Choroid plexus epithelial cell (primary cell): ENCODE measurements around the gene CRACR2B.

Source experiments
- DNase-seq: peaks from one replicate; pipeline ENCODE4 v3.0.0-alpha.2; 2010; ENCODE audit warnings: low read depth
- H3K4me3 ChIP-seq: 2 replicates; pipeline ENCODE4 v1.5.1; 2011; ENCODE audit warnings: low read depth, mild to moderate bottlenecking, control low read depth, low read length, moderate library complexity
- TF ChIP-seq, protein P1 (sequence below): conservative IDR thresholded peaks from 2 replicates; pipeline ENCODE4 v1.5.1; 2011; ENCODE audit warnings: low read depth, mild to moderate bottlenecking, control low read depth, inconsistent platforms, low read length, moderate library complexity

CRACR2B gene

GRCh38 chr11:865462-866430 lies 38.0 kb downstream of the CRACR2B start:
- no peak for DNase-seq
- TF ChIP-seq, protein P1, sequence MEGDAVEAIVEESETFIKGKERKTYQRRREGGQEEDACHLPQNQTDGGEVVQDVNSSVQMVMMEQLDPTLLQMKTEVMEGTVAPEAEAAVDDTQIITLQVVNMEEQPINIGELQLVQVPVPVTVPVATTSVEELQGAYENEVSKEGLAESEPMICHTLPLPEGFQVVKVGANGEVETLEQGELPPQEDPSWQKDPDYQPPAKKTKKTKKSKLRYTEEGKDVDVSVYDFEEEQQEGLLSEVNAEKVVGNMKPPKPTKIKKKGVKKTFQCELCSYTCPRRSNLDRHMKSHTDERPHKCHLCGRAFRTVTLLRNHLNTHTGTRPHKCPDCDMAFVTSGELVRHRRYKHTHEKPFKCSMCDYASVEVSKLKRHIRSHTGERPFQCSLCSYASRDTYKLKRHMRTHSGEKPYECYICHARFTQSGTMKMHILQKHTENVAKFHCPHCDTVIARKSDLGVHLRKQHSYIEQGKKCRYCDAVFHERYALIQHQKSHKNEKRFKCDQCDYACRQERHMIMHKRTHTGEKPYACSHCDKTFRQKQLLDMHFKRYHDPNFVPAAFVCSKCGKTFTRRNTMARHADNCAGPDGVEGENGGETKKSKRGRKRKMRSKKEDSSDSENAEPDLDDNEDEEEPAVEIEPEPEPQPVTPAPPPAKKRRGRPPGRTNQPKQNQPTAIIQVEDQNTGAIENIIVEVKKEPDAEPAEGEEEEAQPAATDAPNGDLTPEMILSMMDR, result no peak
- H3K4me3 ChIP-seq, result no peak overlapping the region

GRCh38 chr11:866481-866880 lies 38.8 kb downstream of the CRACR2B start:
- no peak for DNase-seq
- TF ChIP-seq, protein P1, result no peak
- H3K4me3 ChIP-seq, result no peak overlapping the region

GRCh38 chr11:867856-868358 lies 40.2 kb downstream of the CRACR2B start:
- TF ChIP-seq, protein P1, result no peak
- H3K4me3 ChIP-seq, result no peak overlapping the region
- no peak for DNase-seq

DNA sequence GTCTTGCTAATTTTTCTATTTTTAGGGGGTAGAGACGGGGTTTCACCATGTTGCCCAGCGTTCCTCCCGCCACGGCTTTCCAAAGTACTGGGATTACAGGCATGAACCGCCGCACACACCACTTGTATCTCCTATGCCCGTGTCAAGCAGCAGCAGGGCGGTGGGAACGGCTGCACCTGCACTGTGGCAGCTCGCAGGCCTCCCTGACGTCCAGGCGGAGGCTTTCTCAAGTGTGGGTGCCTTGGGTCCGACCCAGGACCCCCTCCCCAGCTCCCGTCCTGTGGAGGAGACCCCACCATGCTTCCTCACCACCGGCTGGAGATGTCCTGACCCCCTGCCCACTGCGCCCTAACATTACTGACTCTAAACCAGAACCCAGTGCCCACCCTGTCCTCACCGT lies 40.7 kb downstream of the CRACR2B start:
- TF ChIP-seq, protein P1, result no peak
- no peak for DNase-seq
- H3K4me3 ChIP-seq, result no peak overlapping the region

DNA sequence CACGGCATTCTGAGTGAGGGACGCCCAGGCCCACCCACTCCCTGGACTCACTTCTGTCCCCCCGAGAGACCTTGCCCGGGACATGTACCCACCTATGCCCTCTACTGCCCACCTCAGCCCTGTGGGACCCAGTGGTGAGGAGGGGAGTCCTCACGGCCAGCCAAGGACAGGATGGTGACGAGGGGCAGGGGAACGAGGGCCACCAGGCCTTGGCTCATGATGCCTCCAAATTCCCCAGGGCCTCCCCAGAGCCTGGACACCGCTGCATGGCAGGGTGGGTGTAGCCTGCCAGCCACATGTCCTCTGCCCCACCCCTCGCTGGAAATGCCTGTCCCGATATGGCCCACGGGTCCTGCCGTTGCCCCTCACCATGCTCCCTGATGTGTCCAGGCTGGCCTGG lies 41.1 kb downstream of the CRACR2B start:
- H3K4me3 ChIP-seq, result no peak overlapping the region
- no peak for DNase-seq
- TF ChIP-seq, protein P1, result no peak

- no peak for DNase-seq
- H3K4me3 ChIP-seq, result no peak overlapping the region
- TF ChIP-seq, protein P1, result no peak
These were observed 41.8 kb downstream of the CRACR2B start for GRCh38 chr11:869399-870126.
